Astrocyte of the cerebellum (primary cell): Measurements from ENCODE around the gene KEL.

ENCODE experiments used
- DNase-seq: peaks from one replicate; pipeline ENCODE4 v3.0.0-alpha.2; 2011; ENCODE audit warnings: low read depth
- H3K4me3 ChIP-seq: 2 replicates; pipeline ENCODE4 v1.5.1; 2011; ENCODE audit warnings: mild to moderate bottlenecking, low read depth, low read length, moderate library complexity
- in situ Hi-C: cut with HindIII; loops from 2 replicates; pipeline ENCODE4 v1.10.0; 2017; ENCODE audit warnings: low sequenced_read_pairs
- TF ChIP-seq, protein P1 (sequence below): IDR thresholded peaks from 2 replicates; pipeline ENCODE4 v1.5.1; 2012; ENCODE audit warnings: low read length, low read depth, moderate library complexity, mild to moderate bottlenecking; ENCODE audit errors: missing control alignments

Gene KEL

DNA sequence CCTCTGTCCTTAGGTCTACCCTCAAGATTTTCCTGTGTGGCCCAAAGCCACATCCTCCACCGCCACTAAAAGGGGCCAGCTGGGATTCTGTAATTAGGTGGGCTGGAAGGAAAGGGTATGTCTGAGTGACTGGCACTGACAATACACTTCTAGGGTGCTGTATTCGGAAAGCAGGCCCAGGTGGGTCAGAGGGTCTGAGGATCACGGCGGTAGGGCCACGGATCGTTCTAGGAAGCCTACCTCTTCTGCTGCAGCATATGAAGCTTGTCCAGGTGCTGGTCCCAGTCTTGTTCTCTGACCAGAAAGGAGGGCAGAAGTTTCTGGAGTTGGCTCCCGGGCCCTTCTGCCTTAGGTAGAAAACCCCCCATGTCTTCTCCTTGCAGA lies 29.1 kb downstream of the KEL start:
- no peak for DNase-seq
- no peak overlapping the region for H3K4me3 ChIP-seq
- TF ChIP-seq, protein P1, sequence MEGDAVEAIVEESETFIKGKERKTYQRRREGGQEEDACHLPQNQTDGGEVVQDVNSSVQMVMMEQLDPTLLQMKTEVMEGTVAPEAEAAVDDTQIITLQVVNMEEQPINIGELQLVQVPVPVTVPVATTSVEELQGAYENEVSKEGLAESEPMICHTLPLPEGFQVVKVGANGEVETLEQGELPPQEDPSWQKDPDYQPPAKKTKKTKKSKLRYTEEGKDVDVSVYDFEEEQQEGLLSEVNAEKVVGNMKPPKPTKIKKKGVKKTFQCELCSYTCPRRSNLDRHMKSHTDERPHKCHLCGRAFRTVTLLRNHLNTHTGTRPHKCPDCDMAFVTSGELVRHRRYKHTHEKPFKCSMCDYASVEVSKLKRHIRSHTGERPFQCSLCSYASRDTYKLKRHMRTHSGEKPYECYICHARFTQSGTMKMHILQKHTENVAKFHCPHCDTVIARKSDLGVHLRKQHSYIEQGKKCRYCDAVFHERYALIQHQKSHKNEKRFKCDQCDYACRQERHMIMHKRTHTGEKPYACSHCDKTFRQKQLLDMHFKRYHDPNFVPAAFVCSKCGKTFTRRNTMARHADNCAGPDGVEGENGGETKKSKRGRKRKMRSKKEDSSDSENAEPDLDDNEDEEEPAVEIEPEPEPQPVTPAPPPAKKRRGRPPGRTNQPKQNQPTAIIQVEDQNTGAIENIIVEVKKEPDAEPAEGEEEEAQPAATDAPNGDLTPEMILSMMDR = no peak
- in situ Hi-C loops = no loop called here

DNA sequence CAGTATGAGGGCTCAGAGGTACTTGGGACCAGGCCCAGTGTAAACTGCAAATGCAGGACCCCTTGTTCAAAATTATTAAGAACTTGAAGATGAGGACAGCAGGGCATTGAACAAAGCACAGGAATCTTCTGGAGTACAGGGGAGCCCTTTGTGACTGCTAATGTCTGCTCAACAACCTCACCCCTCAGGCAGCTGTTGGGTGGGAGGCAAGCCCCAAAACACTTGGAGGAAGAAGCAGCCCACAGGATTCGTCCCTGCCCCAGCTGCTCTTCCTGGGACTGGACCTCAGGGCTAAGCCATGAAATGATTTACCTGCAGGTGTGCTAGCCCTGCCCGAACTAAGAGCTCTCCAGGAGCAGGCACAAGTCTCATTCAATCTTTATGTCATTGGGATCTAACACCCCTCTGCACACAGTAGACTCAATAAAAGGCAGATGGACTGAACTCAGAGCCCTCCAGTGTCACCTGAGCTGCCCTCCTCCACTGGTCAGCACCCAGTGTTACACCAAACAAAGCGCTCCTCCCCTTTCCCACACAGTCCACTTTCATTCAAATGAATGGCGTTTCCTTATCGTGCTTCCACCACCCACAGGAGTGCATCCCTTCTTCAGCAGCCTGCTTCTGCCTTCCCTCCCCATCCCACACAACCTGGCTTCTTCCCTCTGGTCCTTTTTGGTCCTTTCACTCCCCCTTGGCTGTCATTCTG lies 29.6 kb downstream of the KEL start:
- no peak overlapping the region for H3K4me3 ChIP-seq
- in situ Hi-C loops = no loop called here
- TF ChIP-seq, protein P1 = no peak
- DNase-seq = no peak

DNA sequence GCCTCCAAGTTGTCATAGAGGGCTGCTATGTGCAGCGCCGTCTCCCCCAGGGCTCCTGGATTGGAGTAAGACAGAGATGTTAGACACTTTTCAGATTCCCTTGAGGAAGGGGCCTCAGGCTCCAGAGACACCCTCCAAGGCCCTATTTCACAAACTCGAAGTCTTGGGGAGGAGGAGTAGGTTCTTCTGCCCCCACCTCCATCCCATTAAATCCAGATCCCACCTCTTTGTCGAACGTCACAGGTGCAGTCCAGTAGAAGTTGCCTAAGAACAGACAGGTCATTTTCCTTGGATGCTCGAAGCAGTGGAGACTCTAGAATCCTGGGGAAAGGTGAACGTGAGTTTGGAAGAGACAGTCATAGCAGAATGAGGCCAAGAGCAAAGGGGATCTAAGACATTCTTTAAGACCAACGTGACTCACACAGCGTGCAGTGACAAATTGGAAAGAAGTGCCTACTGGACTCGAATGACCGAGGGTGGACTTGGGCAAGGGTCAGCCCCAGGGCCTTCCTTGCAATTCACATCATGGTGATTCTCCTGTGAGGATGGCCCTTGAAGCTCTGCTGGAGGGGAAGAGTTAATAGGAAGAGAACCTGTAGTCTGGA lies 31.9 kb downstream of the KEL start:
- TF ChIP-seq, protein P1 = no peak
- DNase-seq = no peak
- in situ Hi-C loops = no loop called here
- no peak overlapping the region for H3K4me3 ChIP-seq

DNA sequence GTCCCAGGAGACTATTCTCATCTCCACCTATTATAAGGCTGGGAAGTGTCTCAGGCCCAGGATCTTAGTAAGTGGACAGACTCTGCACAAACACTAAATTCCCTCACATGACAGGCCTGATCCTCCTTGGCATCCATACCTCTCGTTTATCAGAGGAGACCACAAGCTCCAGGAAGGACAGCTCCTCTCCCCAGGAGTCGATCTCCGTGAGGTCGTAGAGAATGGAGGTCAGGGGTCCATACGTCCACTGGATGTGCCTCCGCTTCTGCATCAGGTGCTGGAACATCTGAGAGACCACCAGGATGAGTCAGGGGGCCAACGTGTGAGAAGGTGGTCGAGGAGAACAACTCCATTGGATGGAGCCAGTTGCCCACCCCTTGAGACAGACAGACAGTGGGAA lies 34.2 kb downstream of the KEL start:
- in situ Hi-C loops = no loop called here
- TF ChIP-seq, protein P1 = no peak
- DNase-seq = no peak
- no peak overlapping the region for H3K4me3 ChIP-seq

DNA sequence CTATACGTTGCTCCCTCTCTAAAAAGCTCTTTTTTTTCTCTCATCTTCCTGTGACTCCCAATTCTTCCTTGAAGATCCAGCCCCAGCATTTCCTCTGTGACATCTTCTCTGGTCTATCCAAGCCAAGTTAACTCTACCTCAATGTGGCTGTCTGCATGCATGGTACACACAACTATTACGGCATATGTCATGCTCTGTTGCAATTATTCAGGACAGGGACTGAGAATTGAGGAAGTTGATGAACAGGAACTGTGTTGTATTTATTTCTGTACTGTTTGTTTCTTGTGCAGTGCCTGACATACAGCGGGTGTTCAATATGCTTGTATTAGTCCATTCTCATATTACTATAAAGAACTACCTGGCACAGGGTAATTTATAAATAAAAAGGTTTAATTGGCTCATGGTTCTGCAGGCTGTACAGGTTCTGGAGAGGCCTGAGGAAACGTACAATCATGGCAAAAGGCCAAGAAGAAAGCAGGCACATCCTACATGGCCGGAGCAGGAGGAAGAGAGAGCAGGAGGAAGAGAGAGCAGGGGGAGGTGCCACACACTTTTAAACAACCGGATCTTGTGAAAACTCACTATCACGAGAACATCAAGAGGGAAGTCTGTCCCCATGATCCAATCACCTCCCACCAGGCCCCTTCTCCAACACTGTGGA lies 34.9 kb downstream of the KEL start:
- in situ Hi-C loops = no loop called here
- DNase-seq = no peak
- TF ChIP-seq, protein P1 = no peak
- H3K4me3 ChIP-seq = no peak overlapping the region

DNA sequence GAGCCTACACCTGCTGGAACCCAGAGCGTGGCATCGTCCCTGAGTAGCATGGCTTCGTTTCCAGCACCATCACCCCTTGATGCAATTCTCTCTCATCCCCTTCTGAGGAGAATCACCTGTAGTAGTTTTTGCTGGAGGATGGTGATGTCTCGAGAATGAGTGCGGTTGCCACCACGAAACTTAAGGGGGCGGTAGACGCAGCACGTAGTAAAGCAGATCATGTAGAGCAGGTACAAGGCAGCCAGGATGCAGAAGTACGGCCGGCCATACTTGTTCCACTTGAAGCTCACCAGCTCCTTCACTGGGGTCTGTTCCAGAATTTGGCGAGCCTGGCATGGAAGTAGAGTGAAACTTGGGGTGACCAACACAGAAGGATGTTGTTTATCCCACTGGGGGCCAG lies 36.8 kb downstream of the KEL start:
- no peak overlapping the region for H3K4me3 ChIP-seq
- in situ Hi-C loops = no loop called here
- no peak for DNase-seq
- TF ChIP-seq, protein P1 = no peak
